Activated CD4-positive, alpha-beta T cell treated with anti-CD3 and anti-CD28 coated beads, Interleukin-2, amount 50 U/mL, for 16 hours (primary cell): ENCODE data around the gene SRM.

Source experiments
- DNase-seq: peaks from one replicate; pipeline ENCODE4 v3.0.0-alpha.2; 2020

Gene SRM

DNA sequence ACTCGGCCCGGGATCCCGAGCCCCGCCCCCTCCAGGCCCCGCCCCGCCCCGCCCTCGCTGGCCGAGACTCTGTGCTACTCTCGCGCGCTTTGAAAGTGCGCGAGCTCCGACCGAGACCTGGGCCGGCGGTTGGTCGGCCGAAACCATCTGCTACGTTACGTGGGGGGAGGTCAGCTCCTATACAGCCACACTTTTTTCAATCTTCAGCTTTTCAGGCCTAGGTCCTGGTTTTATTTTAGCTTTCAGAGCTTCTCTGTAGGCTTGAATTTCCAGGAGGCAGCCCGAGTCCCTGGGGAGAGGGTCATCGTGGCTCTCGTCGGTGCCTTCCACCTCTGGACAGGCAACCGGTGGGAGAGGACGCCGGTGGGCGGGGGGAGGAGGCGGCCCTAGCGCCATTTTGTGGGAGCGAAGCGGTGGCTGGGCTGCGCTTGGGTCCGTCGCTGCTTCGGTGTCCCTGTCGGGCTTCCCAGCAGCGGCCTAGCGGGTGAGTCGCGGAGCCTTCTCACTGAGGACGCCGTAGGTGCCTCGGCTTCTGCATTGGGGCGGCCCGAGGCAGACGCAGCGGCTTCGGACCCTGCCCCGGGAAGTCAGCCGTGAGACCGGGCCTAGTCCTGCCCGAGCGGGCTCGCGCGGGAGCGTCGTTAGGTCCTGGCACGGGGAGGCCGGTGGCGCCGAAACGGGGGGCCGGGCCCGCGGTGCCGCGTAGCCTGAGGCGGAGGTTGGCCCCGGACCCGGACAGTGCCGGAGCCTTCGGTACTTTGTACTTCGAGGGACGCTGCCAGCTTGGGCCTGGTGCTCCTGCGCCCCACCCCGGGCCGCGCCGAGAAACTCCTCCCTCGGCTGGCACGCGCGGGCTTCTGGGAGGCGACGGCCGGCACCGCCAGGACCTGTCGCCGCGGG is 47.3 kb downstream of the SRM start, which contains the start of gene TARDBP:
Gene TARDBP (plus strand): TSS at position 395 of the 900 bp plus-strand sequence. CDS start 1,074 bp downstream, outside the sequence.
- DNase-seq, result peak; percentile 88
